Neutrophil (primary cell): Measurements from ENCODE around the gene CAMK4.

Source experiments
- H3K27ac ChIP-seq: fragments of 200-600 bp; sonication (generic); 2 replicates; pipeline ENCODE4 v1.5.1; 2016; ENCODE audit warnings: mild to moderate bottlenecking, moderate library complexity
- H3K27me3 ChIP-seq: fragments of 200-600 bp; sonication (generic); 2 replicates; pipeline ENCODE4 v1.6.0; 2016; ENCODE audit warnings: mild to moderate bottlenecking
- H3K36me3 ChIP-seq: fragments of 200-600 bp; sonication (generic); 2 replicates; pipeline ENCODE4 v1.5.1; 2017
- H3K4me1 ChIP-seq, 2 experiments: fragments of 200-600 bp in 1 of 2; sonication (generic) in 1 of 2; 1 replicate in 1 of 2; 2 replicates in 1 of 2; pipeline versions ENCODE4 v1.5.1 to v1.6.1; 2013 to 2016; ENCODE audit warnings: low read depth in 1 of 2, low read length in 1 of 2, mild to moderate bottlenecking in 1 of 2, moderate library complexity in 1 of 2; ENCODE audit not compliant: control insufficient read depth in 1 of 2, insufficient read depth in 1 of 2
- H3K4me3 ChIP-seq, 2 experiments: fragments of 200-600 bp in 1 of 2; sonication (generic) in 1 of 2; 1 replicate in 1 of 2; 2 replicates in 1 of 2; pipeline ENCODE4 v1.5.1; 2013 to 2016; ENCODE audit warnings: low read depth in 1 of 2, low read length in 1 of 2, mild to moderate bottlenecking in 1 of 2, moderate library complexity in 1 of 2
- H3K9me3 ChIP-seq: fragments of 200-600 bp; sonication (generic); 2 replicates; pipeline ENCODE4 v1.5.1; 2016
- TF ChIP-seq, protein P1 (sequence below): fragments of 200-600 bp; sonication (generic); IDR thresholded peaks from 2 replicates; pipeline ENCODE4 v1.5.1; 2016; ENCODE audit warnings: antibody characterized with exemption

Gene CAMK4

DNA sequence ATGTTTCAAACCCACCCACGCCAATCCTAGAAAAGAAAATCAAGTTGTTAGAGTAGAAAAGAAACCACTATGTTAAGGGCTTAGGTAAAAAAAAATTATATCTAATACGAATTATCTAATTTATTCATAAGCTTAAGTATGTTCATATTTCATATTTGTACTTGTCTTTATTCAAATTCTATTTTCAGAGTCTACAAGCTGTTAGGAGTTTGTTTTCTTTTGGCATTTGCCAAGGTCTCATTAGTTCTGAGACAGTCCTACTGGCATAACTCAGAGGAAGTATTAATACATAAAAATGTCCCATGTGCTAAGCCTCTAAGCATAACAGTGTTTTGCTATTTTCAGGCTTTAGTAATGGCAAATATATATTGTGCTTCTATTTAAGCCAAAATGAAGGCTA is 230.6 kb downstream of the CAMK4 start:
- H3K36me3 ChIP-seq = no peaks in the 10 kb centered on the region

DNA sequence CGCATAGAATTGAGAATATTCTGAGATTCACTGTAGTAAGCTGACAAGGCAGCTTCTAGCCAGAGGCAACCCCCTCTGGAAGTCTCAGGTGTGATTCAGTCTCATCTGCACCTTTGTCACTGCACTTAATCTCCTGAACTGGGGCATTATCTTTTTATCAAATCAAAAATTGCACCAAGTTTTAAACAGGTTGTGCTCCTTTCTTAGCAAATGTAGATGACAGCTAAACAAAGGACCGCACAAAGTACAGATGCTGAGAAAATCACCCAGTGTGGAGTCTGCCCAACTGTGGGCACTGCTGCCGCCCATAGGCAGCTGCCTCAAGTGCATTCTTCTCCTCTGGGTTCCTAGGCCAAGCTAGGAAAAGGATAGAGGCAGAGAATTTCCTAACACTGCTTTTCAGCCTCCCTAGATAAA is 237.1 kb downstream of the CAMK4 start:
- Histone ChIP-seq H3K9me3 (no peaks in the 10 kb centered on the region), H3K4me1 (no peaks in the 10 kb centered on the region), H3K36me3 (no peaks in the 10 kb centered on the region), H3K27me3 (no peaks in the 10 kb centered on the region), H3K27ac (no peak overlapping the region), H3K4me3 (no peak overlapping the region)
- TF ChIP-seq, protein P1, sequence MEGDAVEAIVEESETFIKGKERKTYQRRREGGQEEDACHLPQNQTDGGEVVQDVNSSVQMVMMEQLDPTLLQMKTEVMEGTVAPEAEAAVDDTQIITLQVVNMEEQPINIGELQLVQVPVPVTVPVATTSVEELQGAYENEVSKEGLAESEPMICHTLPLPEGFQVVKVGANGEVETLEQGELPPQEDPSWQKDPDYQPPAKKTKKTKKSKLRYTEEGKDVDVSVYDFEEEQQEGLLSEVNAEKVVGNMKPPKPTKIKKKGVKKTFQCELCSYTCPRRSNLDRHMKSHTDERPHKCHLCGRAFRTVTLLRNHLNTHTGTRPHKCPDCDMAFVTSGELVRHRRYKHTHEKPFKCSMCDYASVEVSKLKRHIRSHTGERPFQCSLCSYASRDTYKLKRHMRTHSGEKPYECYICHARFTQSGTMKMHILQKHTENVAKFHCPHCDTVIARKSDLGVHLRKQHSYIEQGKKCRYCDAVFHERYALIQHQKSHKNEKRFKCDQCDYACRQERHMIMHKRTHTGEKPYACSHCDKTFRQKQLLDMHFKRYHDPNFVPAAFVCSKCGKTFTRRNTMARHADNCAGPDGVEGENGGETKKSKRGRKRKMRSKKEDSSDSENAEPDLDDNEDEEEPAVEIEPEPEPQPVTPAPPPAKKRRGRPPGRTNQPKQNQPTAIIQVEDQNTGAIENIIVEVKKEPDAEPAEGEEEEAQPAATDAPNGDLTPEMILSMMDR = no peak

More for the DNA sequence above, 230.6 kb downstream of the CAMK4 start:
- no peak overlapping the region for H3K27ac ChIP-seq
- no peaks in the 10 kb centered on the region for H3K4me1 ChIP-seq
- TF ChIP-seq, protein P1 = no peak
- no peaks in the 10 kb centered on the region for H3K27me3 ChIP-seq
- no peaks in the 10 kb centered on the region for H3K9me3 ChIP-seq
- H3K4me3 ChIP-seq = no peak overlapping the region

DNA sequence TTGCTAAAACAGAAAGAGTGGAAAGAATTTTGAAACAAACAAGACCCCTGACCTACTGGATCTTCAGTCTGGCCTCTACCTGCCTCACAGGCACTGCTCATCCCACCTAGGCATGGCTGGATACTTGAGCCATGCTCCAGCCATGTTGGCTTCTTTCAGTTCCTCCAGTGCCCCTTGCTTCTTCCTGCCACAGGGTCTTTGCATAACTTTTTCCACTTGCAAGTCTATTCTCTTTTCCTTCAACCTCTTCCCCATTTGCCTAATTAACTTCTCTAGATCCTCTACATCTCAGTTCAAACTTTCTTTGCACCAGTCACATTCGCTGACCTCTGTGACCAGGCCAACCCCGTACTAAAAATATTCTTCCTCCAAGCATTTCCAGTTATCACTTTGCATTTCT is 237.8 kb downstream of the CAMK4 start:
- Histone ChIP-seq H3K27me3 (no peaks in the 10 kb centered on the region), H3K36me3 (no peaks in the 10 kb centered on the region), H3K9me3 (no peaks in the 10 kb centered on the region), H3K4me3 (no peak overlapping the region), H3K4me1 (no peaks in the 10 kb centered on the region), H3K27ac (no peak overlapping the region)
- TF ChIP-seq, protein P1 = no peak

DNA sequence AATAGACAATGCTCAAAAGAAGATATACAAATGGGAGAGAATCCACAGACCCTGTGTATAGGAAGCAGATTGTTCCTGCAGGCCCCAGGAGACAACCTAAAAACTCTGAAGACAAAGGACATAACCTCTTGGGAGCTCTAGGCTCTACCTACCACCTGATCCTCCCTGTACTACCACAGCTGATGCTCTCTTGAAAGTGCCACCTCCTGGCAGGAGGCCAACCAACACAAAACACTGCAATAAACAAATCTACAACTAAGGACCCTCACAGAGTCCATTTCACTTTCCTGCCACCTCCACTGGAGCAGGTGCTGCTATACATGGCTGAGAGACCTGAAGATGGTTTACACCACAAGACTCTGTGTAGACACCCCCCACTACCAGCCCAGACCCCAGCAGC is 239.1 kb downstream of the CAMK4 start:
- H3K4me1 ChIP-seq = no peaks in the 10 kb centered on the region
- no peaks in the 10 kb centered on the region for H3K36me3 ChIP-seq
- H3K9me3 ChIP-seq = no peaks in the 10 kb centered on the region
- no peak overlapping the region for H3K4me3 ChIP-seq
- H3K27ac ChIP-seq = no peak overlapping the region
- TF ChIP-seq, protein P1 = no peak
- H3K27me3 ChIP-seq = no peaks in the 10 kb centered on the region

DNA sequence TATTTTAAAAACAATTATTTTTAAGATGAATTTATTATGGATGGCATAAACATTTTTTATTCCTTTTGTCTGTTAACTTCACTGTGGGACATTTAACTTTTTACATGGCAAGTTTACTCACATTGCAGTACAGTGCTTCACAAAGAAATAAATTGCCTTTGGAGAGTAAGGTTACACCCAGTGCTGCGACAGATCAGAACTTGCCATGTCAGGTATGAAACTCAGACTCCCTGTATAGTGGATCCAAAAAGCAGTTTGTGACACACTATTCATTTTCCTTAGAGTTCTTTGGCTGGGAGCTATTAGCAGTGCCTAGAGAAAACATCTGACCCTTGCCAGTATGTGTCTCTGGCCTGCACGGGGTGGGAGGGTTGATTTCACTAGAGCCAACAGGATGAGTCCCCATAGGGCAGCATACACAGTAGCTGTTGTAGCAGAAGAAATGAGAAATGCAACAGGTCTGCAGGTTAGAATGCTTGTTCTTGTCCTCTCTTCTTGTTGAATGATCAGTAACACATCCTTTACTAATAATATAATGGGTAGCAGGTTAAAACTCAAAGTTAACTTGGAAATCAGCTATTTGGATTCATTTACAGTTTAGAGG is 245.2 kb downstream of the CAMK4 start:
- Histone ChIP-seq H3K36me3 (no peaks in the 10 kb centered on the region), H3K9me3 (no peaks in the 10 kb centered on the region), H3K4me3 (no peak overlapping the region), H3K27me3 (no peaks in the 10 kb centered on the region), H3K27ac (no peak overlapping the region), H3K4me1 (no peaks in the 10 kb centered on the region)
- TF ChIP-seq, protein P1 = no peak
